HG03097 (cell line): Measurements from ENCODE around the gene TMEM82.

Experiments
- ATAC-seq: cut with Tn5 transposase; IDR thresholded peaks from one replicate; pipeline ENCODE4 v1.9.1; 2021; ENCODE audit not compliant: unreplicated experiment, low FRiP score

The TMEM82 gene

DNA sequence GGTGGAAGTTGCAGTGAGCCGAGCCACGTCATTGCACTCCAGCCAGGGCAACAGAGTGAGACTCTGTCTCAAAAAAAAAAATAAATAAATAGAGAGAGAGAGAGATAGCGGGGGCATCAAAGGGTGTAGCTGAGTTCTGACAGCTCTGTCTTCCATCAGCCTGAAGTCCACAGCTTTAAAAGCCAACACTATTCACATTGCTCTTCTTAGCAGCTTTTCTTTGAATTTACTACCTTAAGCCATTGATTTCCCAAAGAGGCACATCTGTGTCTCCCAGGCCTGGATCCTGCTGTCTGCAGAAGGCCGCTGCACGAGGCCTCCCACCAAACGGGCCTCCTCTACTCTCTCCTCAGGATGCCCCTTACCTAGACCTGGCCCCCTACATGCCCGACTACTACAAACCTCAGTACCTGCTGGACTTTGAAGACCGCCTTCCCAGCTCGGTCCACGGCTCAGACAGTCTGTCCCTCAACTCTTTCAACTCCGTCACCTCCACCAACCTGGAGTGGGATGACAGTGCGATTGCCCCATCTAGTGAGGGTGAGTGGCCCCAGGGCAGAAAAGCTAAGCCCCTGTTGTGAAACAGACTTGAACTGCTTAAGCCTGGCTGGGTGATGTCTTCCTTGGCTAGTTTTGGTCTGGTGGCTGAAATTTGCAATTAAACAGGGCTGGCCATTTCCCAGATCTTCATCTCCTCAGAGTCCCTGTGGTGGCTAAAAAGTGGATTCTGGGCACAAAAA is 22.7 kb upstream of the TMEM82 start:
- ATAC-seq, result no peak

- ATAC-seq, result no peak
Observed at GRCh38 chr1:15720861-15721260, 21.4 kb upstream of the TMEM82 start.

DNA sequence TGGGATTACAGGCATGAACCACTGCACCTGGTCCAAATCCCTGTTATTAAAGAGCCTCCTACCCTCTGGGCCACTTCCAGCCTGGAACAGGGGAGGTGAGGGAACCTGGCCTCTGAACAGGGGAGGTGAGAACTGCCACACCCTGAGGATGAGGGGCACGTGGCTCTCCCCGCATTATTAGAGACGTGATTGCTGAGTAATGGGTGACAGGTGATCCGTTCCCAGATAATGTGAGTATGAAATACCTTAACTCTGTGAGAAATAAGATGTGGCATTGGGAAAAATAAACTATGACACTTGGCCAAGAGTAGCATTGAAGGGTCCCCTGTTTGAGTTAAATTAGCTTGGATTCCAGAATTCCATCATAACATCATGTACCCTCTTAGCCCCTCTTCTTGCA is 19.9 kb upstream of the TMEM82 start:
- ATAC-seq, result no peak

- no peak for ATAC-seq
Observed at GRCh38 chr1:15722836-15723532, 19.3 kb upstream of the TMEM82 start.

- no peak for ATAC-seq
Observed at GRCh38 chr1:15723631-15724246, 18.6 kb upstream of the TMEM82 start.

GRCh38 chr1:15724949-15725880 is 17.1 kb upstream of the TMEM82 start:
- no peak for ATAC-seq

DNA sequence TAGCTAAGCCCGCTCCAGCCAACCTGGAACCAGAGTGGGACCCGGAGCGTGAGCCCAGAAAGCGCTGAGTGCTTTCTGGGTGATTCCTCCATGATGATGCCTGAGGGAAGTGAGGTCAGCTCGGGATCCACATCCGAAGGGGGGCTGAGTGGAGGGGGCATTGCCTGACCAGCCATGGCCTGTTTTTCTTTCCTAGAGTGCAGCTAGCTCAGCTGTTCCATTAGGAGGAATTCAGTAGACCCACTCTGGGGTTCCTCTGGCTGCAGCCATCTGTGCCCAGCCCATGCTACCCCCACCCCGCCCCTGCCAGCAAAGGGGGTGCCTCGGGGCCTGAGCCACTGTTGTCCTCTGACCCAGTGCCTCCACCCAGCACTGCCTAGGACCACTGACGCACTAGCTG is 15.8 kb upstream of the TMEM82 start:
- no peak for ATAC-seq

- ATAC-seq, result no peak
Observed at GRCh38 chr1:15727021-15727420, 15.3 kb upstream of the TMEM82 start.

DNA sequence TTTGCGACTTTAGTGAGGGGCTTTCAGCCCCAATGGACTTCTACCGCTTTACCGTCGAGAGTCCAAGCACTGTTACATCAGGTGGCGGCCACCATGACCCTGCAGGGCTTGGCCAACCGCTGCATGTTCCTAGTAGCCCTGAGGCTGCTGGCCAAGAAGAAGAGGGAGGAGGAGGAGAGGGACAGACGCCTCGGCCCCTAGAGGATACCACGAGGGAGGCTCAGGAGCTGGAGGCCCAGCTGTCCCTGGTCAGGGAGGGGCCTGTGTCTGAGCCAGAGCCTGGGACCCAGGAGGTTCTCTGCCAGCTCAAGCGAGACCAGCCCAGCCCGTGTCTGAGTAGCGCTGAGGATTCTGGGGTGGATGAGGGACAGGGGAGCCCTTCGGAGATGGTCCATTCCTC is 14.9 kb upstream of the TMEM82 start:
- no peak for ATAC-seq

- ATAC-seq, result no peak
Observed at GRCh38 chr1:15727866-15728534, 14.3 kb upstream of the TMEM82 start.

DNA sequence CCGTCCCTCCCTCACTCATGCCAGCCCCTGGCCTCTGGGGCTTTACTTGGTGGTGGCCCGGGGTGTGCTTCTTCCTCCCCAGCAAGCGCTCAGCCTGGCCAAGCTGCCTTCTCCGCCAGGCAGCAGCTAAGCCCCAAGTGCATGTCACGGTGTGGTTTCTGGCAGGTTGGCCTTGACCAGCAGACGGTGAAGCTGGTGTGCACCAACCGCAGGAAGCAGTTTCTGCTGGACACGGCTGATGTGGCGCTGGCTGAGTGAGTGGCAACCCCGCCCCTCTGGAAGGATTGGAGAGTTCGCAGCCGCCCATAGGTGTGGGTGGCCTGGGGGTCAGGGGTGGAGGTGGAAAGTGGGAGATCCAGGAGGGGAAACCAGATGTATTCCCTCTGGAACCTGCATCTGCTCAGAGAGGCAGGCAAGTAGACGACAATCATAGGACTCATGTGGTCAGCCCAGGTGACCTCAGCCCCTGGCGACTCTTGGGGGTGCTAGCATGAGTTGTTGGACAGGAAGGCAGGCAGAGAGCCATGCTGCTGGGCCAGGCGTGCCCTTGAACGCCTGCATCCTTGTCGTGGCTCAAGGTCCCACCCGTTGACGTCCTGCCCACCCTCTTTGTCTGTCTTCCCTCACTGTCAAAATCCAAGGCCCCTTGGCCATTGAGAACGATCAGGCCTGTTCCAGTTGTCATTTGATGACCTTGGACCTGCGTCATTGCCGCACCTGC is 13.2 kb upstream of the TMEM82 start:
- no peak for ATAC-seq

GRCh38 chr1:15730423-15730822 is 11.9 kb upstream of the TMEM82 start:
- no peak for ATAC-seq

- no peak for ATAC-seq
Observed at GRCh38 chr1:15730936-15731335, 11.4 kb upstream of the TMEM82 start.

DNA sequence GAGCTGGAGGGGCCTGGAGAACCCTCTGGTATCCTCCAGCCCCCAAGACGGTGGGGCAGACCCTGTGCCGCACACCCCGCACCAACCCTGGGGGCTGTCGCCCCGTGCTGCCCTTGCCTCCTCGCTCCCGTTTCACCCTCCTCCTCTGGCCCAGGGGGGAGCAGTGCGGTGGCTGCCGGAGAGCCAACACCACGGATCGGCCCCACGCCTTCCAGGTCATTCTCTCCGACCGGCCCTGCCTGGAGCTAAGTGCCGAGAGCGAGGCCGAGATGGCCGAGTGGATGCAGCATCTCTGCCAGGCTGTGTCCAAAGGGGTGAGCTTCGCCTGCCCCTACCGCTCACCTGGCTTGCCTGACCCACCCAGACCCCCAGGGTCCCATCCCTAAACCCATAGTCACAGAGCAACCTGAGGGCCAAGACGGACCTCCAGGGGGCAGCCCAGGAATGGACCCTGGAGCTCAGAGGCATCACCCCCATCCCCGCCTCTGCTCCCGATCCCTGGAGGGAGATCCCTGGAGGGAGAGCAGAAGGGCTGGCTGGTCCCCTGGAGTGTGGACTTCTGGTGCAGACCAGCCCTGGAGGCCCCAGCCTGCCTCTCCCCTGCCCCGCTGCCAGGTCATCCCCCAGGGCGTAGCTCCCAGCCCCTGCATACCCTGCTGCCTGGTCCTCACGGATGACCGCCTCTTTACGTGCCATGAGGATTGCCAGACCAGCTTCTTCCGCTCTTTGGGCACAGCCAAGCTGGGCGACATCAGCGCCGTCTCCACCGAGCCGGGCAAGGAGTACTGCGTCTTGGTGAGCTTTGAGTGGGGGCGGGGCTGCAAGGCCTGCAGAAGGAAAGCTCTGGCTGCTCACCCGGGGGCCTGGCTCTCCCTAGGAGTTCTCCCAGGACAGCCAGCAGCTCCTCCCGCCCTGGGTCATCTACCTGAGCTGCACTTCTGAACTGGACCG is 10.3 kb upstream of the TMEM82 start:
- ATAC-seq, result no peak

- no peak for ATAC-seq
Observed at GRCh38 chr1:15732686-15733081, 9.6 kb upstream of the TMEM82 start.

- ATAC-seq, result no peak
Observed at GRCh38 chr1:15733218-15733725, 9.0 kb upstream of the TMEM82 start.

DNA sequence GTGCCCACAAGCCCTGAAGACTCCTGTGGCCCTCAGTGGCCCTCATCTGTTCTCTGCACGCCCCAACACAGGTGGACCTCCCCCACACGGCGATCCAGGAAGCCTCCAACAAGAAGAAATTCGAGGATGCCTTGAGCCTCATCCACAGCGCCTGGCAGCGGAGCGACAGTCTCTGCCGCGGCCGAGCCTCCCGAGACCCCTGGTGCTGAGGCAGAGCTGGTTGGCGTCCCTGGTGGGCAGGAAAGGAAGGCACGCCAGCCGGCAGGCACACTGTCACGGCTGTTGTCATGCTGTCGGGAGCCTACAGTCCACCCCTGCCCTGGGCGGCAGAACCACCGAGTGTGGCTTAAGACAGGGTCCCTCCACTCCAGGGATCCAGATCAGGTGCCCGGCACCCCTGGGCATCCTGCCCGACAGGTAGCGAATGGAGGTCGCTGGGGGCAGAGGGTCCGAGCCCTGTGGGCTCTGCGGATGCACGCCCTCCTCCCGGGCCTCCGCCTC is 8.5 kb upstream of the TMEM82 start:
- no peak for ATAC-seq

DNA sequence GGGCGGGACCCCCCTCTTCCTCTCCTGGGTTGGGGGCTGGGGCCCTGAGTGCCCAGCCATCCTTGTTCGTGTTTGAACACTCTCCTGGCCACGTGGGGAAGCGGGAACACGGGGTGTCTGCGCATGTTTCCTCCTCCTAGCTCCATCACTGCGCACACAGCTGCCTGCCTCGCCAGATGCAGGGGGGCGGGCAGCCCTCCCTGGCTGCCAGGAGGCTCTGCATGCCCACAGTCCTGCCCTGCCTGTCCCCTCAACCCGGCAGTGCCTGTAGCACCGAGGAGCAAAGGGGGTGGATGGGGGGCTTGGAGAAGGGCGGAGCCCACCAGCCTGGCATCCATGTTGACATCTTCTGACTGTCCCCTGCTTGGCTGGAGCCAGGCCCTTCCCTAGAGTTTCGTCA is 8.0 kb upstream of the TMEM82 start:
- ATAC-seq, result no peak
